GM19035 (cell line): ENCODE measurements around the gene TMEM132D.

ENCODE experiments used
- ATAC-seq: cut with Tn5 transposase; IDR thresholded peaks from one replicate; pipeline ENCODE4 v1.9.1; 2021; ENCODE audit not compliant: unreplicated experiment

TMEM132D gene

GRCh38 chr12:129127211-129127610 is 776.6 kb downstream of the TMEM132D start:
- no peak for ATAC-seq

GRCh38 chr12:129119537-129119936 is 784.3 kb downstream of the TMEM132D start:
- ATAC-seq = no peak

GRCh38 chr12:129115558-129115957 is 788.3 kb downstream of the TMEM132D start:
- ATAC-seq = no peak

GRCh38 chr12:129110575-129110974 is 793.2 kb downstream of the TMEM132D start:
- ATAC-seq = no peak

- ATAC-seq = no peak
These were observed 794.4 kb downstream of the TMEM132D start for GRCh38 chr12:129109174-129110001.

GRCh38 chr12:129106772-129107171 is 797.1 kb downstream of the TMEM132D start:
- no peak for ATAC-seq

- ATAC-seq = no peak
These were observed 800.6 kb downstream of the TMEM132D start for GRCh38 chr12:129103231-129103630.

GRCh38 chr12:129102233-129102632 is 801.6 kb downstream of the TMEM132D start:
- no peak for ATAC-seq

GRCh38 chr12:129101816-129102215 is 802.0 kb downstream of the TMEM132D start:
- ATAC-seq = no peak

GRCh38 chr12:129101404-129101803 is 802.4 kb downstream of the TMEM132D start:
- ATAC-seq = no peak

GRCh38 chr12:129097451-129097850 is 806.4 kb downstream of the TMEM132D start:
- no peak for ATAC-seq

GRCh38 chr12:129096968-129097367 is 806.9 kb downstream of the TMEM132D start:
- no peak for ATAC-seq

GRCh38 chr12:129096184-129096583 is 807.6 kb downstream of the TMEM132D start:
- no peak for ATAC-seq

- no peak for ATAC-seq
These were observed 814.2 kb downstream of the TMEM132D start for GRCh38 chr12:129089576-129089975.

- ATAC-seq = no peak
These were observed 818.7 kb downstream of the TMEM132D start for GRCh38 chr12:129084875-129085826.

GRCh38 chr12:129083121-129083840 is 820.5 kb downstream of the TMEM132D start:
- no peak for ATAC-seq

GRCh38 chr12:129082441-129082840 is 821.4 kb downstream of the TMEM132D start:
- ATAC-seq = no peak

- no peak for ATAC-seq
These were observed 822.0 kb downstream of the TMEM132D start for GRCh38 chr12:129081755-129082250.

- no peak for ATAC-seq
These were observed 823.0 kb downstream of the TMEM132D start for GRCh38 chr12:129080821-129081220.

GRCh38 chr12:129080391-129080790 is 823.4 kb downstream of the TMEM132D start:
- ATAC-seq = no peak

GRCh38 chr12:129079719-129080118 is 824.1 kb downstream of the TMEM132D start:
- no peak for ATAC-seq
